ENCODE results near the gene SEC24C. TPM values are rescaled to one million over a fixed set of nuclear protein-coding genes. Genes with fewer than 3 reads are reported as not detected.

The SEC24C gene
- total RNA-seq (2012; rRNA removed) (66.4 and 74.2 TPM in 2 replicates), polyA plus RNA-seq (2012; rRNA removed) (84.2 and 88.9 TPM in 2 replicates), Bru-seq, nascent RNA (percentile 88 among the genes with signal in this experiment), BruChase-seq, experiment 1, labeled RNA remaining after a 6-hour chase (percentile 94 among the genes with signal in this experiment), BruChase-seq, experiment 2, labeled RNA remaining after a 2-hour chase (percentile 91 among the genes with signal in this experiment)
- polyA plus RNA-seq (2012; cell fraction: cytosol; rRNA removed): 40.7 and 47.2 TPM in 2 replicates
- polyA plus RNA-seq (2012; cell fraction: nucleus; rRNA removed; ENCODE audit: low replicate concordance): 163 and 208 TPM in 2 replicates
- long read RNA-seq, full-length matches to known transcripts: 17 of 261 reads
- long read RNA-seq, partial matches to known transcripts: 216 of 261 reads
- long read RNA-seq, other reads (novel, unspliced or antisense): 28 of 261 reads

- ATAC-seq (ENCODE audit: low read depth) (peak; percentile 81), DNase-seq (peak; percentile 94)
- Histone ChIP-seq H2AFZ (replicated peaks; ENCODE audit: low read length, poor library complexity) (peak within 1 kb of the TSS; percentile 89), H3K4me1 (ENCODE audit: control insufficient read depth, insufficient read depth, low read length) (peaks cover 2% of the 10 kb centered on the region; the same call in 1 of the 2 replicates), H3K79me1 (ENCODE audit: low read depth in 1 of 2, low read length in 2 of 2) (peaks cover 22 to 66% of the 10 kb centered on the region in 2 experiments), H3K27ac (ENCODE audit: insufficient read depth, low read length) (peak within 1 kb of the TSS; percentile 95), H3K56ac (ENCODE audit: extremely low read depth, insufficient read depth, low read length) (peak within 1 kb of the TSS; percentile 98), H3K36me3 (ENCODE audit: control insufficient read depth, insufficient read depth, low read length) (peaks cover 10% of the 10 kb centered on the region), H3K4ac (ENCODE audit: low read depth, low read length) (peak within 1 kb of the TSS; percentile 98), H3K14ac (replicated peaks; ENCODE audit: low read depth, low read length) (peak within 1 kb of the TSS; percentile 95), H4K91ac (ENCODE audit: insufficient read depth, low read depth, low read length) (peak within 1 kb of the TSS; percentile 92), H4K20me1 (ENCODE audit: insufficient read depth, low read length) (peaks cover 5% of the 10 kb centered on the region; the same call in 1 of the 2 replicates), H3K4me3 (ENCODE audit: insufficient read depth, low read depth, low read length) (peak within 1 kb of the TSS; percentile 86), H3K27me3 (ENCODE audit: control insufficient read depth, insufficient read depth, low read length) (no peaks in the 10 kb centered on the region), H2BK5ac (ENCODE audit: low read depth, low read length, poor library complexity, severe bottlenecking) (peak within 1 kb of the TSS; percentile 95), H3K23ac (ENCODE audit: low read depth, low read length) (peak within 1 kb of the TSS; percentile 87), H2BK20ac (ENCODE audit: low read depth, low read length) (peak within 1 kb of the TSS; percentile 50; the same call in 1 of the 2 replicates), H3K9me3 (ENCODE audit: control insufficient read depth, insufficient read depth, low read length) (no peaks in the 10 kb centered on the region), H2BK120ac (ENCODE audit: low read depth, low read length) (peak within 1 kb of the TSS; percentile 80), H3K4me2 (ENCODE audit: low read depth, low read length) (peak within 1 kb of the TSS; percentile 100), H4K8ac (ENCODE audit: low read depth in 2 of 2, low read length in 2 of 2) (peak within 1 kb of the TSS; percentile 95 to 98), H3K9ac (ENCODE audit: low read depth, low read length) (peak within 1 kb of the TSS; percentile 94), H2AK9ac (replicated peaks; ENCODE audit: low read depth, low read length, poor library complexity) (peak within 1 kb of the TSS; percentile 99), H4K5ac (ENCODE audit: low read depth, low read length) (peak within 1 kb of the TSS; percentile 99), H3K9me1 (ENCODE audit: insufficient read depth, low read length) (peaks cover 3% of the 10 kb centered on the region; the same call in 1 of the 2 replicates), H2AK5ac (ENCODE audit: low read depth, low read length) (peak within 1 kb of the TSS; percentile 96), H2BK15ac (ENCODE audit: low read depth, low read length) (peak within 1 kb of the TSS; percentile 80; the same call in 1 of the 3 replicates), H3K18ac (ENCODE audit: low read depth, low read length) (peak within 1 kb of the TSS; percentile 94)
- ChIA-PET CTCF (interaction anchor here (1.8 kb wide), 1 partner anchor 22 kb away, joined by 4 read pairs; no protein-coding TSS in a partner anchor), POLR2A (ENCODE audit: unreplicated experiment) (interaction anchor here (0.7 to 0.9 kb wide), 2 partner anchors 14 to 38 kb away, joined by 3 to 4 read pairs; partner anchors contain the start of gene CHCHD1)
- dilution Hi-C loops (cut with HindIII; ENCODE audit: low sequenced_read_pairs, unreplicated experiment): no loop called here
- in situ Hi-C loops (cut with MboI; ENCODE audit: low sequenced_read_pairs): no loop called here
- TSS peak; percentile 96 for BruUV-seq (replicated peaks)
- TF ChIP-seq CHD1 (IDR thresholded peaks at IDR 0.05; ENCODE audit: low read depth, low read length) (peak; percentile 79; the same call in 1 of the 2 replicates), MXI1 (IDR thresholded peaks at IDR 0.05; ENCODE audit: borderline replicate concordance, low read depth, low read length) (0 out of 2 replicates have a peak, but pooled peaks have one; percentile 17), USF2 (IDR thresholded peaks at IDR 0.05; ENCODE audit: low read depth, low read length) (no peak; the same call in 1 of the 2 replicates), MAFK (IDR thresholded peaks at IDR 0.05; ENCODE audit: low read depth, low read length) (peak; percentile 72), CTCF (conservative IDR thresholded peaks at IDR 0.05; ENCODE audit: low read depth, low read length) (0 out of 2 replicates have a peak, but pooled peaks have one; percentile 12), RAD21 (IDR thresholded peaks at IDR 0.05; ENCODE audit: low read length) (no peak), BHLHE40 (IDR thresholded peaks at IDR 0.05; ENCODE audit: low read depth, low read length) (no peak), POLR2A (IDR thresholded peaks at IDR 0.05; ENCODE audit: low read depth, low read length) (peak; percentile 96), MAZ (IDR thresholded peaks at IDR 0.05; ENCODE audit: borderline replicate concordance, low read depth, low read length) (peak; percentile 88)
- intact Hi-C loops (cut with micrococcal nuclease): loop anchor here (1.0 to 10.0 kb wide), 3 partner anchors 28 to 219 kb away; a partner anchor contains a TSS
- WGBS, 2 experiments (ENCODE audit: extremely low coverage in 2 of 2, insufficient read length in 1 of 2): 2% methylated on average over 22 of the region's 36 CpGs; no CpG with 5 or more reads in 1 of the 2 experiments
Observed at GRCh38 chr10:73743905-73744663, at the start of gene SEC24C. SEC24C (plus strand) TSS chr10:73744372; CDS start chr10:73746833, 2,461 bp downstream.

Measured in IMR-90 (cell line).